ENCODE measurements around the gene TMEM183A. TPM values are rescaled to one million over a fixed set of nuclear protein-coding genes. Genes with fewer than 3 reads are reported as not detected.

TMEM183A gene, protein sequence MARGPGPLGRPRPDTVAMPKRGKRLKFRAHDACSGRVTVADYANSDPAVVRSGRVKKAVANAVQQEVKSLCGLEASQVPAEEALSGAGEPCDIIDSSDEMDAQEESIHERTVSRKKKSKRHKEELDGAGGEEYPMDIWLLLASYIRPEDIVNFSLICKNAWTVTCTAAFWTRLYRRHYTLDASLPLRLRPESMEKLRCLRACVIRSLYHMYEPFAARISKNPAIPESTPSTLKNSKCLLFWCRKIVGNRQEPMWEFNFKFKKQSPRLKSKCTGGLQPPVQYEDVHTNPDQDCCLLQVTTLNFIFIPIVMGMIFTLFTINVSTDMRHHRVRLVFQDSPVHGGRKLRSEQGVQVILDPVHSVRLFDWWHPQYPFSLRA
- 100 to 1,000 TPM in 1 of 3 donors, 10 to 100 TPM in 2; 85.9 to 113 (median 94.1) TPM for total RNA-seq

DNA sequence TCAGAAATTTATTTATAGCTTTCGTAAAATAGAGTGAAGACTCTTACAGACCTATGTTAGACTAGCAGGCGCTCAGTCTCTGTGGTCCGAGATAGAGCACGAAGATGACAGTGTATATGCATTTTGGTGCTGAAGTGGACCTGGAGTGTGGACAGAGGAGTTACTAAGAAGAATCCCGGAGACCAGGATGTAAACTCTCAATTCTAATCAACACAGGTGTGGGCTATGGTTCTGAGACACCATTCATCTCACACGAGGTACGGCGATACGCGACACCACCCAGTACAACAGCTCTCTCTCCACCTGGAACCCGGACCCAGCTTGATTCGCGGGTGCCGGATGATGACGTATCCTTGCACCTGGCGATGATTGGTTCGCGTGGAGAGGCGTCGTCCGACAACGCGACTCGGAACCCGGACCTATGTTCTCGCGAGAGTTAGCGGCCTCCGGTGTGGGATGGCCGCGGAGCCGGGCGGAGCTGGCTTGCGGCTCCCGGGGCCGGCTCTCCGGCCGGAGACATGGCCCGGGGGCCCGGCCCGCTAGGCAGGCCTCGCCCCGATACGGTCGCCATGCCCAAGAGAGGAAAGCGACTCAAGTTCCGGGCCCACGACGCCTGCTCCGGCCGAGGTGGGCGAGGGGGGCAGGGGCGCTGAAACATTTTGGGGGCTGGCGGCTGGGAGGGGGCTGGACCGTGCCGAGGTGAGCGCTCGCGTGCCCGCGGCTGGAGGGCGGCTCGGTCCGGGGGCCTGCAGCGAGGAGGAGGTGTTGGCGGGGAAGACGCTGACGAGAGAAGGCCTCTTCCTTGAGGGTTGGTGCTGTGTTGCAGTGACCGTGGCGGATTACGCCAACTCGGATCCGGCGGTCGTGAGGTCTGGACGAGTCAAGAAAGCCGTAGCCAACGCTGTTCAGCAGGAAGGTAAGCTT, at the start of gene TMEM183A:
TMEM183A (plus strand) TSS at position 427 of the 924 bp plus-strand sequence; CDS start at position 519, 92 bp downstream.
- intact Hi-C loops (cut with DNase I; ENCODE audit: low total_unique reads) = no loop called here
- peaks cover 0 to 6% of the 10 kb centered on the region in 2 donors for H3K4me1 ChIP-seq
- DNase-seq (ENCODE audit: low spot score in 2 of 2) = peak; percentile 96 to 98
- no peaks in the 10 kb centered on the region for H3K27me3 ChIP-seq
- no peaks in the 10 kb centered on the region for H3K36me3 ChIP-seq
- TF ChIP-seq POLR2AphosphoS5 (IDR thresholded peaks at IDR 0.05) = peak; percentile 97 to 99 (median 99)
- no peak for TF ChIP-seq POLR2A (IDR thresholded peaks at IDR 0.05)
- H3K27ac ChIP-seq = peak within 1 kb of the TSS; percentile 92 to 95
- peak within 1 kb of the TSS; percentile 74 to 82 (median 82) for H3K4me3 ChIP-seq
- H3K9me3 ChIP-seq = no peaks in the 10 kb centered on the region

DNA sequence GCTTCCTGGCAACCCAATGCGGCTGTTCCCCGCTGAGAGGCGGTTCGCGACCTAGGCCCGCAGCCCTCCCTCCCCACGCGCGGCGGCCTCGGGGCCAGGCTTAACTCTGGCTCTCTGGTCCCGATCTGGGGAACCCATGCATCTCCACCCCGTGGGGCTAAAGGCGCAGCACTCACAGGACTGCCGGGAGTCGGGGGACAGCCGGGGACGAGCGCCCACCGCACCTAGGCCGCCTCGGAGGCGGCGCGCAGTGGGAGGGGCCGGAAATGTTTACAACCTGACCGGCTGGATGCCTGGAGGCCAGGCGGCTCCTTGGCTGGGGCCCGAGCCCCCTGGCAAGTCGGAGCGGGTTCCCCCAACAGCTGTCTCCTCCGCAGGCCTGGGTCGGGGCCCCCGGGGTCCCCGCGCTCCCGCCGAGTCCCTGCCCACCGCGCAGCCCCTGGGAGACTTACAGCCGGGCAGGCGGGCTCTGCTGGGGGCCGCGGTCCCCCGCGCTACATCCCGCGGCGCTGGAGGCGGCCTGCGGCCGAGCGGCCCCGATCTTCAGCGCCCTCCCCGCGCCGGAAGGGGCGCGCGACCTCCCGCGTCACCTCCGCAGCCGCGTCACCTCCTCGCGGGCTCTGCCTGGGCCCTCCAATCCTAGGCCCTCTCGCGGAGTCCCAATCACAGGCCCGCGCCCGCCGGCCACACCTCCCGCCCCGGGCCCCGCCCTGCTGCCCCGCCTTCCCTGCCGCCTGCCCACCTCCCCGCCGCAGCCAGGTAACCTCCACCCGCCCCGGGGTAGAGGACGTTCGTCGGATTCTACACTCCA, 49.2 kb upstream of the TMEM183A start, which contains the start of gene ADIPOR1:
ADIPOR1 (minus strand) TSS at position 580 of the 811 bp plus-strand sequence. CDS start 7,242 bp downstream, outside the sequence.
- intact Hi-C loops (cut with DNase I; ENCODE audit: low total_unique reads) = no loop called here
- Histone ChIP-seq H3K27ac (peak within 1 kb of the TSS; percentile 98), H3K27me3 (no peaks in the 10 kb centered on the region), H3K4me1 (peaks cover 8 to 14% of the 10 kb centered on the region in 2 donors), H3K9me3 (no peaks in the 10 kb centered on the region), H3K4me3 (peak within 1 kb of the TSS; percentile 96 to 99 (median 98)), H3K36me3 (no peaks in the 10 kb centered on the region)
- TF ChIP-seq POLR2A (IDR thresholded peaks at IDR 0.05) (peak; percentile 56), POLR2AphosphoS5 (IDR thresholded peaks at IDR 0.05) (peak; percentile 67 to 96 (median 82))
- TF ChIP-seq, protein P1, sequence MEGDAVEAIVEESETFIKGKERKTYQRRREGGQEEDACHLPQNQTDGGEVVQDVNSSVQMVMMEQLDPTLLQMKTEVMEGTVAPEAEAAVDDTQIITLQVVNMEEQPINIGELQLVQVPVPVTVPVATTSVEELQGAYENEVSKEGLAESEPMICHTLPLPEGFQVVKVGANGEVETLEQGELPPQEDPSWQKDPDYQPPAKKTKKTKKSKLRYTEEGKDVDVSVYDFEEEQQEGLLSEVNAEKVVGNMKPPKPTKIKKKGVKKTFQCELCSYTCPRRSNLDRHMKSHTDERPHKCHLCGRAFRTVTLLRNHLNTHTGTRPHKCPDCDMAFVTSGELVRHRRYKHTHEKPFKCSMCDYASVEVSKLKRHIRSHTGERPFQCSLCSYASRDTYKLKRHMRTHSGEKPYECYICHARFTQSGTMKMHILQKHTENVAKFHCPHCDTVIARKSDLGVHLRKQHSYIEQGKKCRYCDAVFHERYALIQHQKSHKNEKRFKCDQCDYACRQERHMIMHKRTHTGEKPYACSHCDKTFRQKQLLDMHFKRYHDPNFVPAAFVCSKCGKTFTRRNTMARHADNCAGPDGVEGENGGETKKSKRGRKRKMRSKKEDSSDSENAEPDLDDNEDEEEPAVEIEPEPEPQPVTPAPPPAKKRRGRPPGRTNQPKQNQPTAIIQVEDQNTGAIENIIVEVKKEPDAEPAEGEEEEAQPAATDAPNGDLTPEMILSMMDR (IDR thresholded peaks at IDR 0.05) = peak in 1 of 3 donors; percentile 29
- peak; percentile 93 to 94 for DNase-seq (ENCODE audit: low spot score in 2 of 2)

DNA sequence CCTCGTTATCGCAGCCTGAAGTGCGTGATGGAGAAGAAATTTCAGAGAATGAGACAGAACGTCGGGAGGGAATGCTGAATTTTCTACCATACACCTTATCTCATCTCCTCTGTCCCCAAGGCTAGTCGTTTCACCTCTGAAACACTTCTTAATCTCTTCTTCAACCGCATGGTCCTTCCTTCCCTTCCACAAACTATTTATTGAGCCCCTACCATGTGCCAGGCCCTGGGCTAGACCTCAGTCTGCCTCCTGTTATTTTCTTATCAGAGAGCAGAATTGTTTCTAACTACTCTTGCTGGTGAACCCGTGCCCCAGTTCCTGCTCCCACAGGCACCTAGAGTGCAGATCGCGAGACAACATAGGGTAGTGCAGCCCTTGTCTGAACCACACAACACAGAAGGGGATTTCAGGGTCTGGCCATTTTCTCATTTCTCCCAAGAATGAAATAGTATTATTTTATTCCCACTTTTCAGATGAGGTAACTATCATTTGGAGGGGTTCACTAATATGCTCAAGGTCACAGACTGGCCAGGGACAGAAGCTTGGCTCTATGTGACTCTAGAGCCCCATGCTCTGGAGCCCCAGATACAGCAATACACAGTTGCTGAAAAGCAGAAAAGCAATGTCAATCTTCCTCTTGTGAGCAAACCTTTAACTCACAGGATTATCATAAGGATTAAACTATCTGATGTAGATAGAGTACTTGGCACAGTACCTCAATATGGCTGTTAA, 48.5 kb upstream of the TMEM183A start:
- Histone ChIP-seq H3K27ac (peak overlapping the region; percentile 98), H3K27me3 (no peaks in the 10 kb centered on the region), H3K4me3 (peak overlapping the region; percentile 96 to 99 (median 98)), H3K9me3 (no peaks in the 10 kb centered on the region), H3K4me1 (peaks cover 8 to 14% of the 10 kb centered on the region in 2 donors), H3K36me3 (no peaks in the 10 kb centered on the region)
- intact Hi-C loops (cut with DNase I; ENCODE audit: low total_unique reads) = no loop called here
- DNase-seq (ENCODE audit: low spot score in 2 of 2) = no peak
- TF ChIP-seq POLR2AphosphoS5 (IDR thresholded peaks at IDR 0.05) (no peak), POLR2A (IDR thresholded peaks at IDR 0.05) (no peak)
- TF ChIP-seq, protein P1 (IDR thresholded peaks at IDR 0.05) = no peak

GRCh38 chr1:202959276-202959620, 47.9 kb upstream of the TMEM183A start:
- intact Hi-C loops (cut with DNase I; ENCODE audit: low total_unique reads) = no loop called here
- no peaks in the 10 kb centered on the region for H3K27me3 ChIP-seq
- TF ChIP-seq POLR2AphosphoS5 (IDR thresholded peaks at IDR 0.05) (no peak), POLR2A (IDR thresholded peaks at IDR 0.05) (no peak)
- TF ChIP-seq, protein P1 (IDR thresholded peaks at IDR 0.05) = no peak

More at GRCh38 chr1:202959276-202959620, 47.9 kb upstream of the TMEM183A start:
- Histone ChIP-seq H3K9me3 (no peaks in the 10 kb centered on the region), H3K4me1 (peaks cover 8 to 14% of the 10 kb centered on the region in 2 donors), H3K27ac (no peak overlapping the region), H3K4me3 (no peak overlapping the region), H3K36me3 (no peaks in the 10 kb centered on the region)
- DNase-seq (ENCODE audit: low spot score in 2 of 2) = no peak

Measured in breast epithelium (tissue), 4 donors.